ENCODE results near the gene RAB13.

Gene RAB13

GRCh38 chr1:153932156-153933131, 53.7 kb downstream of the RAB13 start:
- no peak for DNase-seq

Data from SW 1271 (cell line).